ENCODE results near the gene ISG15. TPM values are rescaled to one million over a fixed set of nuclear protein-coding genes. Genes with fewer than 3 reads are reported as not detected.
"Not testable (repeated sequence)": the region's sequence is repeated elsewhere in the genome, so short reads cannot be mapped to it uniquely, and the experiment has no call there.

Gene ISG15
- total RNA-seq, 1 donor from 2014 or later = 18.2 TPM

DNA sequence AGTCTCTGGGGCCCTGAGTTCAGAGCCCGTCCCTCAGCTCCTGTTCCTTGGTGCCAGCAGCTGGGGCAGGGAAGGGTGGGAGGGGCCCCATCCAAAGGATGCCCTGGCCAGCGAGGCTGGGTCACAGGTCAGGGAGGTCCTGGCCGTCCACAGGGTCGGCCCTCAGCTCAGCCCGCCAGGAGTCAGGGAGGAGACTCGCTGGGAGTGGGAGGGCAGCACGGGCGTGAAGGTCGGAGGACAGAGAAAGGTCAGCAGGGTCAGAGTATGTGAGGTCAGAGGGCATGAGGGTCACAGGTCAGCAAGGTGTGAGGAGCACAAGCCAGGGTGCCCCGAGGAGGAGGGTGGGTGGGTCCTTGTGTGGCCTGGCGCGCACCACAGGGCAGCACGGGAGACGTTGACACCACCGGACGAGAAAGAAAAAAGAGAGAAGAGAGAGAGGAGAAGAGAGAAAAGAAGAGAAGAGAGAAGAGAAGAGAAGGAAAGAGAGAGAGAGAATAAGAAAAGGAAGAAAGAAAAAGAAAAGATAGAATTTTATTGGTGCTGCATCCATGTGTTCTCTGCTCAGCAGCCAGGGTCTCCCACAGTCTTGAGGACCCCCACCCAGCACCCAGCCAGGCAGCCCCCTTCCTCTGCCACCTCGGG is 38.5 kb upstream of the ISG15 start:
- no peak for DNase-seq (ENCODE audit: low spot score)

GRCh38 chr1:975365-975764 is 37.9 kb upstream of the ISG15 start:
- intact Hi-C loops (cut with DNase I) = no loop called here
- DNase-seq (ENCODE audit: low spot score) = no peak

More for the DNA sequence above, 38.5 kb upstream of the ISG15 start:
- intact Hi-C loops (cut with DNase I) = no loop called here

GRCh38 chr1:975896-976683 is 37.2 kb upstream of the ISG15 start:
- no peak for DNase-seq (ENCODE audit: low spot score)
- intact Hi-C loops (cut with DNase I) = no loop called here

GRCh38 chr1:976791-977190 is 36.5 kb upstream of the ISG15 start:
- intact Hi-C loops (cut with DNase I); DNase-seq (ENCODE audit: low spot score): not testable (repeated sequence)

DNA sequence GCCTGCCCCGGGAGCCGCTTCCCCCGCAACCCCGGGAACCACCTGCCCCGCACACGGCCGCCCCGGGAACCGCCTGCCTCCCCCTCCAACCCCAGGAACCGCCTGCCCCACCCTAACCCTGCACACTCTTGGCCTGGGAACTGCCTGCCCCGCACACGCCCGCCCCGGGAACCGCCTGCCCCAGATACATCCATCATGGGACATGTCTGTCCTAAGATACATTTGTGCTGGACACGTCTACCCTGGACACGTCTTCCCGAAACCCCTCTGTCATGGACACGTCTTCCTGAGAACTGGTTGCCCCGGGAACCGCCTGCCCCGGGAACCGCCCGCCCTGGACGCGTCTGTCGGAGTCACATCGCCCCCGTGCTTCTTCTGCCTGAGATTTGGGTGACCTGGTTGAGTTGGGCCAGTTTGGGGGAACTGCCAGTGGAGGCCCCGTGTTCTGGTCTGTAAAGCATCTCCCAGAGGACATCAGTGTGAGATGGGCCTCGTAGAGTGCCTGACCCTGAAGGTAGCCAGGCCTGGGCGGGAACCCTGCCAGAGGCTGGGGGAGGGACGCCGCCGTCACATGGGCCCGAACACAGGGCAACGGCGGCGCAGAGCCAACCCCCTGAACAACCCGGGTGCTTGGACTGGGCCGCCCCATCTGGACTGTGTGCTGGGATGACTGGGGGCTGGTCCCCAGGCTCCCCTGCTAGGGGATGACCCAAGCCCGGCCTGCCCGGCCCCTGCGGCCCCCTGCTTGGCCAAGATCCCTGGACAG is 35.0 kb upstream of the ISG15 start:
- intact Hi-C loops (cut with DNase I) = no loop called here
- DNase-seq (ENCODE audit: low spot score) = peak; percentile 75

GRCh38 chr1:978835-979743 is 34.2 kb upstream of the ISG15 start:
- DNase-seq (ENCODE audit: low spot score) = no peak
- intact Hi-C loops (cut with DNase I) = no loop called here

DNA sequence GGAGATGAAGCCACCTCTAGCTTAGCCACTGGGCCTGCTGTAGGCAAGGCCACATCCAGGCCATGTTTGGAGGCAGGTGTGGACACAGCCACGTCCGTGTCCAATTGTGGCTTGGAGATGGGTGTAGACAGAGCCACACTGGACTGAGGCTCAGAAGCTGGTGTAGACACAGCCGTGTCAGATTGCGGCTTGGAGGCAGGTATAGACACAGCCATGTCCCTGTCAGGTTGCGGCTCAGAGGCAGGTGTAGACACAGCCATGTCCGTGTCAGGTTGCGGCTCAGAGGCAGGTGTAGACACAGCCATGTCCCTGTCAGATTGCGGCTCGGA is 33.6 kb upstream of the ISG15 start:
- no peak for DNase-seq (ENCODE audit: low spot score)
- intact Hi-C loops (cut with DNase I) = no loop called here

GRCh38 chr1:980137-980571 is 33.1 kb upstream of the ISG15 start:
- DNase-seq (ENCODE audit: low spot score) = no peak
- intact Hi-C loops (cut with DNase I) = no loop called here

DNA sequence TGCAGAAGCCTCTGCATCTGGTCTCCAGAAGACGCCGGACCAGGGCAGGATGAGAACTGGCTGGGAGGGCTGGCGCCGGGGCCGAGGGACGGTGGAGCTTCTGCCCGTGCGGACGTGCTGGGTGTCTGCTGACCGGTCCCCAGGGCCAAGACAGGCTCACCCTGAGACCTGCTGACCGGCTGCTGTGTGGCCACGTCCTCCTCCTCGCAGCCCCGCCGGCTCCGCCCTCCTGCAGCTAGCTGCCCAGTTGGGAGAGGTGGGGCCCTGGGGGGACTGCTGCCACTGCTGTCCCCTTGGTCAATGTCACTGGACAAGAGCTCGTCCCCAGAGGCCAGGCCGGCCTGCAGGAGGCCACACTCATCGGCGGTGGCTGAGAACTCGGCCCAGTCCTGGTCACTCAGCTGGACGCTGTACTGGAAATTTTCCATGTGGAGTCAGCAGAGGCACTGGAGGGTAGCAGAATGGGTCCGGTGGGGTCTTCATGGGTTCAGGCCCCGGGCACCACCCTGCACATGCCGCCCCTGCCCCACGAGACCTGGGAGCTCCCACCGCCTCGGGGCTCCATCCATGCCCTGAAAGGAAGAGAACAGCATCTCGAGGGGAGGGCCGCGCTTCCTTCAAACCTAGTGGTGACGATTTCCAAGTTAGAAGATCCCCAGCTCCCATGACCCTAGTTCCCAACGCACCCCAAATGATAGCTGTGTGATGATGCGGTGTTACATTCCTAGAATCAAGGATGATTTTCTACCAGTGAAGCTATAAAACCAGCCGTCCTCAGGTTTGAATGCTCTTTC is 32.5 kb upstream of the ISG15 start:
- intact Hi-C loops (cut with DNase I) = no loop called here
- DNase-seq (ENCODE audit: low spot score) = peak; percentile 92

- no peak for DNase-seq (ENCODE audit: low spot score)
- intact Hi-C loops (cut with DNase I) = no loop called here
Measured at GRCh38 chr1:981491-981954, 31.8 kb upstream of the ISG15 start.

GRCh38 chr1:981955-982558 is 31.2 kb upstream of the ISG15 start, which contains the start of gene PERM1:
Gene PERM1 (minus strand): TSS chr1:982093. CDS start chr1:981029, 1,064 bp downstream.
- peak; percentile 87 for DNase-seq (ENCODE audit: low spot score)
- intact Hi-C loops (cut with DNase I) = no loop called here

GRCh38 chr1:982765-983436 is 30.4 kb upstream of the ISG15 start:
- intact Hi-C loops (cut with DNase I) = no loop called here
- DNase-seq (ENCODE audit: low spot score) = no peak

DNA sequence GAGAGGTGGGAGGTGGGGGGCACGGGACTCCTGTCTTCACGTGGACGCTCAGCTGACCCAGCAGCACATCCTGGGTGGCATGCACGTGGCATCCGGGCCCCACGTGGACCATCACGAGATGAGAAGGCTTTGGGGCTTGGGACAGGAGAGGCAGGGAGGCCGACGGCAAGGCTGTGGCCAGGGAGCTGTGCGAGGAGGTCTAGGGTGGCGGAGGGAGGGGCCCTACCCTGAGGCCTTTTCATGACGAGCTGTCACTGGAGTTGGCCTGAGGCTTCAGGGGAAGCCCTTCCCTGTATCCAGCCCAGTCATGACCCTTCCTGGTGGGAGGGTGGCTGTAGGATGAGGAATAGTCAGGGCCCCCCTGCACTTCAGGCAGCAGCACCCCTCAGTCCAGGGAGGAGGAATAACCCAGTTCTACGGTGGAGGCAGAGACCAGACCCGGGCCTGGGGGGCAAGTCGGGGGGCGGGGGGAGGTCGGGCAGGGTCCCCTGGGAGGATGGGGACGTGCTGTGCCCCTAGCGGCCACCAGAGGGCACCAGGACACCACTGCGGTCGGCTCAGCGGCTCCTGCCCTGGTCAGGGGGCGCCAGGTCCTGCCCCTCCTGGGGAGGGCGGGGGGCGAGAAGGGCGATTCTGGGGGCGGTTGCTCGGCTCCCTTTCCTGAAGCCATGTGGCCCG is 29.4 kb upstream of the ISG15 start:
- intact Hi-C loops (cut with DNase I) = loop anchor here (1.0 kb wide), 1 partner anchor 80 kb away; no protein-coding TSS in a partner anchor
- no peak for DNase-seq (ENCODE audit: low spot score)

DNA sequence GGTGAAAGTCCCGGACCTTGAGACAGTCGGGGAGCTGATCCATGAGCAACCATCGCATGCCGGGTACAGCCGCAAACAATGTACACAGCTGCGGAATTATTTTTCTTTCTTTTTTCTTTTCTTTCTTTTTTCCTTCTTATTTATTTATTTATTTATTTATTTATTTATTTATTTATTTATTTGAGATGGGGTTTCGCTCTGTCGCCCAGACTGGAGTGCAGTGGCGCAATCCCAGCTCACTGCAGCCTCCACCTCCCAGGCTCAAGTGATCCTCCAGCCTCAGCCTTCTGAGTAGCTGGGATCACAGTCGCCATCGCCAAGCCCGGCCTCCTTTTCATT is 28.9 kb upstream of the ISG15 start:
- no peak for DNase-seq (ENCODE audit: low spot score)
- intact Hi-C loops (cut with DNase I) = loop anchor here (1.0 kb wide), 1 partner anchor 80 kb away; no protein-coding TSS in a partner anchor

GRCh38 chr1:985126-985525 is 28.2 kb upstream of the ISG15 start:
- DNase-seq (ENCODE audit: low spot score) = no peak
- intact Hi-C loops (cut with DNase I) = no loop called here

DNA sequence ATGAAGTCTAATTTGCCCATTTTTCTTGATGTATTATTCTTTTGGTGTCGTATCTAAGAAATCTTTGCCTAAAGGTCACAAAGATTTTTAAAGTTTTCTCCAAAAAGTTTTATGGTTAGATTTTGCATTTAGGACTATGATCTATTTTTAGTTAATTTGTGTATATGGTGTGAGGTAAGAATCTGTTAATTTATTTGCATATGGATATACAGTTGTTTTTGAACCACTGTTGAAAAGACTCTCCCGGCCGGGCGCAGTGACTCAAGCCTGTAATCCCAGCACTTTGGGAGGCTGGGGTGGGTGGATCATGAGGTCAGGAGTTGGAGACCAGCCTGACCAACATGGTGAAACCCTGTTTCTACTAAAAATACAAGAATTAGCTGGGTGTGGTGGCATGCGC is 25.2 kb upstream of the ISG15 start:
- intact Hi-C loops (cut with DNase I); DNase-seq (ENCODE audit: low spot score): not testable (repeated sequence)

DNA sequence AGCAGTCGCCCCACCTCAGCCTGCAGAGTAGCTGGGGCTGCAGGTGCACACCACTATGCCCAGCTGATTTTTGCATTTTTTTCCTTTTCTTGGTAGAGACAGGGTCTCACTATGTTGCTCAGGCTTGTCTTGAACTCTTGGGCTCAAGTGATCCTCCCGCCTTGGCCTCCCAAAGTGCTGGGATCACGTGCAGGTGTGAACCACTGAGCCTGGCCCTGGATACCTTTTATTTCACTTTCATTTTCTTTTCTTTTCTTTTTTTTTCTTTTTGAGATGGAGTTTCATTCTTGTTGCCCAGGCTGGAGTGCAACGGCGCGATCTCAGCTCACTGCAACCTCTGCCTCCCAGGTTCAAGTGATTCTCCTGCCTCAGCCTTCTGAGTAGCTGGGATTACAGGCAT is 22.0 kb upstream of the ISG15 start:
- DNase-seq (ENCODE audit: low spot score); intact Hi-C loops (cut with DNase I): not testable (repeated sequence)

All from cardiac septum (tissue), 1 donor.